HL-60 (cell line): ENCODE measurements around the gene TTLL3.

Experiments used
- POLR2AphosphoS5 ChIP-seq: IDR thresholded peaks from 2 replicates; pipeline ENCODE4 v1.6.1; 2012; ENCODE audit warnings: low read depth
- SPI1 ChIP-seq: IDR thresholded peaks from 2 replicates; pipeline ENCODE4 v1.6.1; 2012; ENCODE audit warnings: low read depth, mild to moderate bottlenecking, borderline replicate concordance
- TF ChIP-seq, protein P1 (sequence below): IDR thresholded peaks from one replicate; pipeline ENCODE4 v1.5.1; 2011; ENCODE audit warnings: low read length, control low read depth, inconsistent platforms; ENCODE audit not compliant: insufficient read depth
- TF ChIP-seq, protein P2 (sequence below): IDR thresholded peaks from 2 replicates; pipeline ENCODE4 v1.6.1; 2012; ENCODE audit warnings: low read depth; ENCODE audit not compliant: insufficient replicate concordance

DNA sequence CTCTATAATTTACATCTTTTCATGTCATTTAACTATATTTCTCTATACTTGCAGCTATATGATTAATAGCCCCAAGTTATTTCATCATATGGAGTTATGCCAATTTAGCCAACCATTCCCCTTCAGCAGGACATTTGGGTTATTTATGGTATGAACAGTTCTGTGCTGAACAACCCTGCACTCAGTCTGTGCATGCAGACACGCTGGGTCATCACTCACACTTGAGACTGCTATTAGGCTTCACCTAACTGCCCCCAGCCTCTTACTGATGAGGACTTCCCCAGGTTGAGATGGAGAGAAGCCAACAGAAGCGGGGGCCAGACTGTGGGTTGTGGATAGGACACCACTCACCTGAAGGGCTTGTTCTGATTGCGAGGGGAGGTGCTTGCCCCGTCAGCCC, 25.1 kb upstream of the TTLL3 start:
- TF ChIP-seq, protein P1, sequence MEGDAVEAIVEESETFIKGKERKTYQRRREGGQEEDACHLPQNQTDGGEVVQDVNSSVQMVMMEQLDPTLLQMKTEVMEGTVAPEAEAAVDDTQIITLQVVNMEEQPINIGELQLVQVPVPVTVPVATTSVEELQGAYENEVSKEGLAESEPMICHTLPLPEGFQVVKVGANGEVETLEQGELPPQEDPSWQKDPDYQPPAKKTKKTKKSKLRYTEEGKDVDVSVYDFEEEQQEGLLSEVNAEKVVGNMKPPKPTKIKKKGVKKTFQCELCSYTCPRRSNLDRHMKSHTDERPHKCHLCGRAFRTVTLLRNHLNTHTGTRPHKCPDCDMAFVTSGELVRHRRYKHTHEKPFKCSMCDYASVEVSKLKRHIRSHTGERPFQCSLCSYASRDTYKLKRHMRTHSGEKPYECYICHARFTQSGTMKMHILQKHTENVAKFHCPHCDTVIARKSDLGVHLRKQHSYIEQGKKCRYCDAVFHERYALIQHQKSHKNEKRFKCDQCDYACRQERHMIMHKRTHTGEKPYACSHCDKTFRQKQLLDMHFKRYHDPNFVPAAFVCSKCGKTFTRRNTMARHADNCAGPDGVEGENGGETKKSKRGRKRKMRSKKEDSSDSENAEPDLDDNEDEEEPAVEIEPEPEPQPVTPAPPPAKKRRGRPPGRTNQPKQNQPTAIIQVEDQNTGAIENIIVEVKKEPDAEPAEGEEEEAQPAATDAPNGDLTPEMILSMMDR = no peak
- TF ChIP-seq POLR2AphosphoS5 (no peak), SPI1 (no peak)
- TF ChIP-seq, protein P2, sequence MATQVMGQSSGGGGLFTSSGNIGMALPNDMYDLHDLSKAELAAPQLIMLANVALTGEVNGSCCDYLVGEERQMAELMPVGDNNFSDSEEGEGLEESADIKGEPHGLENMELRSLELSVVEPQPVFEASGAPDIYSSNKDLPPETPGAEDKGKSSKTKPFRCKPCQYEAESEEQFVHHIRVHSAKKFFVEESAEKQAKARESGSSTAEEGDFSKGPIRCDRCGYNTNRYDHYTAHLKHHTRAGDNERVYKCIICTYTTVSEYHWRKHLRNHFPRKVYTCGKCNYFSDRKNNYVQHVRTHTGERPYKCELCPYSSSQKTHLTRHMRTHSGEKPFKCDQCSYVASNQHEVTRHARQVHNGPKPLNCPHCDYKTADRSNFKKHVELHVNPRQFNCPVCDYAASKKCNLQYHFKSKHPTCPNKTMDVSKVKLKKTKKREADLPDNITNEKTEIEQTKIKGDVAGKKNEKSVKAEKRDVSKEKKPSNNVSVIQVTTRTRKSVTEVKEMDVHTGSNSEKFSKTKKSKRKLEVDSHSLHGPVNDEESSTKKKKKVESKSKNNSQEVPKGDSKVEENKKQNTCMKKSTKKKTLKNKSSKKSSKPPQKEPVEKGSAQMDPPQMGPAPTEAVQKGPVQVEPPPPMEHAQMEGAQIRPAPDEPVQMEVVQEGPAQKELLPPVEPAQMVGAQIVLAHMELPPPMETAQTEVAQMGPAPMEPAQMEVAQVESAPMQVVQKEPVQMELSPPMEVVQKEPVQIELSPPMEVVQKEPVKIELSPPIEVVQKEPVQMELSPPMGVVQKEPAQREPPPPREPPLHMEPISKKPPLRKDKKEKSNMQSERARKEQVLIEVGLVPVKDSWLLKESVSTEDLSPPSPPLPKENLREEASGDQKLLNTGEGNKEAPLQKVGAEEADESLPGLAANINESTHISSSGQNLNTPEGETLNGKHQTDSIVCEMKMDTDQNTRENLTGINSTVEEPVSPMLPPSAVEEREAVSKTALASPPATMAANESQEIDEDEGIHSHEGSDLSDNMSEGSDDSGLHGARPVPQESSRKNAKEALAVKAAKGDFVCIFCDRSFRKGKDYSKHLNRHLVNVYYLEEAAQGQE = no peak
